ENCODE results near the gene KATNBL1.

Gene KATNBL1

GRCh38 chr15:34121786-34122185, 88.1 kb downstream of the KATNBL1 start:
- in situ Hi-C loops (cut with MboI; ENCODE audit: low sequenced_read_pairs) = loop anchor here (25.0 kb wide), 1 partner anchor 241 kb away; the partner anchor contains the start of gene LPCAT4

- in situ Hi-C loops (cut with MboI; ENCODE audit: low sequenced_read_pairs) = loop anchor here (25.0 kb wide), 1 partner anchor 242 kb away; the partner anchor contains the start of gene LPCAT4
These were observed 89.5 kb downstream of the KATNBL1 start for GRCh38 chr15:34120420-34120819.

GRCh38 chr15:34119291-34119690, 90.6 kb downstream of the KATNBL1 start:
- in situ Hi-C loops (cut with MboI; ENCODE audit: low sequenced_read_pairs) = loop anchor here (25.0 kb wide), 1 partner anchor 243 kb away; the partner anchor contains the start of gene LPCAT4

- in situ Hi-C loops (cut with MboI; ENCODE audit: low sequenced_read_pairs) = loop anchor here (25.0 kb wide), 1 partner anchor 246 kb away; the partner anchor contains the start of gene LPCAT4
These were observed 93.3 kb downstream of the KATNBL1 start for GRCh38 chr15:34116620-34117019.

- in situ Hi-C loops (cut with MboI; ENCODE audit: low sequenced_read_pairs) = loop anchor here (25.0 kb wide), 1 partner anchor 248 kb away; the partner anchor contains the start of gene LPCAT4
These were observed 95.2 kb downstream of the KATNBL1 start for GRCh38 chr15:34114739-34115138.

- in situ Hi-C loops (cut with MboI; ENCODE audit: low sequenced_read_pairs) = loop anchor here (25.0 kb wide), 1 partner anchor 248 kb away; the partner anchor contains the start of gene LPCAT4
These were observed 95.7 kb downstream of the KATNBL1 start for GRCh38 chr15:34114215-34114614.

- in situ Hi-C loops (cut with MboI; ENCODE audit: low sequenced_read_pairs) = loop anchor here (25.0 kb wide), 1 partner anchor 251 kb away; the partner anchor contains the start of gene LPCAT4
These were observed 98.4 kb downstream of the KATNBL1 start for GRCh38 chr15:34111488-34111887.

- in situ Hi-C loops (cut with MboI; ENCODE audit: low sequenced_read_pairs) = loop anchor here (10.0 to 25.0 kb wide), 2 partner anchors 115 to 252 kb away; partner anchors contain the start of genes EMC4 and LPCAT4
These were observed 99.9 kb downstream of the KATNBL1 start for GRCh38 chr15:34109797-34110663.

- in situ Hi-C loops (cut with MboI; ENCODE audit: low sequenced_read_pairs) = loop anchor here (10.0 to 25.0 kb wide), 2 partner anchors 117 to 255 kb away; partner anchors contain the start of genes EMC4 and LPCAT4
These were observed 102.6 kb downstream of the KATNBL1 start for GRCh38 chr15:34107315-34107714.

- in situ Hi-C loops (cut with MboI; ENCODE audit: low sequenced_read_pairs) = loop anchor here (10.0 to 25.0 kb wide), 2 partner anchors 118 to 256 kb away; partner anchors contain the start of genes EMC4 and LPCAT4
These were observed 103.5 kb downstream of the KATNBL1 start for GRCh38 chr15:34106423-34106822.

GRCh38 chr15:34102175-34102925, 107.5 kb downstream of the KATNBL1 start:
- in situ Hi-C loops (cut with MboI; ENCODE audit: low sequenced_read_pairs) = loop anchor here (10.0 to 25.0 kb wide), 2 partner anchors 122 to 260 kb away; partner anchors contain the start of genes EMC4 and LPCAT4

GRCh38 chr15:34101366-34102174, 108.3 kb downstream of the KATNBL1 start, which contains the start of the genes EMC7 and PGBD4:
Gene EMC7, minus strand, starts transcription at chr15:34101862. Its CDS starts 23 bp downstream, at chr15:34101839.
Gene PGBD4, plus strand, starts transcription at chr15:34102083. Its CDS starts 449 bp downstream, at chr15:34102532.
- in situ Hi-C loops (cut with MboI; ENCODE audit: low sequenced_read_pairs) = loop anchor here (10.0 to 25.0 kb wide), 2 partner anchors 123 to 261 kb away; partner anchors contain the start of genes EMC4 and LPCAT4

GRCh38 chr15:34099914-34100313, 110.0 kb downstream of the KATNBL1 start:
- in situ Hi-C loops (cut with MboI; ENCODE audit: low sequenced_read_pairs) = loop anchor here (10.0 to 25.0 kb wide), 2 partner anchors 125 to 262 kb away; partner anchors contain the start of genes EMC4 and LPCAT4

Measured in HL-60/S4 (cell line).